Vein endothelial cell (primary cell): Measurements from ENCODE around the gene SUPT5H. TPM values are rescaled to one million over a fixed set of nuclear protein-coding genes. Genes with fewer than 3 reads are reported as not detected.

Experiments used
- small RNA-seq: library from RNA; depleted of rRNA; stranded (forward); fragments of <200 nt; gene quantifications from one replicate; pipeline ENCODE3, GENCODE V24; 2012
- total RNA-seq: library from RNA; depleted of rRNA; stranded (reverse); fragments of >200 nt; gene quantifications from 2 replicates; pipeline ENCODE4 v1.2.3, GENCODE V29; 2012

Gene SUPT5H
- 85.1 and 98.3 TPM in 2 replicates for total RNA-seq

GRCh38 chr19:39445196-39446111 lies at the start of gene SUPT5H:
SUPT5H (plus strand) TSS chr19:39445582; CDS start chr19:39445891, 309 bp downstream.

GRCh38 chr19:39406656-39407409 lies 38.5 kb upstream of the SUPT5H start, which contains the start of gene ZFP36:
ZFP36 (plus strand) TSS chr19:39406847; CDS start chr19:39406905, 58 bp downstream.

GRCh38 chr19:39412100-39412866 lies 33.1 kb upstream of the SUPT5H start, which contains the start of gene PLEKHG2:
PLEKHG2 (plus strand) TSS chr19:39412669; CDS start chr19:39414087, 1,418 bp downstream.

GRCh38 chr19:39435499-39436349 lies 9.7 kb upstream of the SUPT5H start, which contains the start of gene RPS16:
RPS16 (minus strand) TSS chr19:39435949; CDS start chr19:39435895, 54 bp downstream.

GRCh38 chr19:39480337-39481228 lies 35.2 kb downstream of the SUPT5H start, which contains the start of gene TIMM50:
TIMM50 (plus strand) TSS chr19:39480838; CDS start chr19:39480854, 16 bp downstream.

GRCh38 chr19:39498798-39499642 lies 53.6 kb downstream of the SUPT5H start, which contains the start of gene DLL3:
DLL3 (plus strand) TSS chr19:39498947; CDS start chr19:39498975, 28 bp downstream.

GRCh38 chr19:39514840-39515550 lies 69.6 kb downstream of the SUPT5H start, which contains the start of gene SELENOV:
SELENOV (plus strand) TSS chr19:39515139; CDS start chr19:39515213, 74 bp downstream.

Small RNA genes lying within 50 kb of the gene (small RNA-seq; reads per million reads assigned to genes)
- 0.08 reads per million for gene MIR4530

Other genes with a start within 250 kb of the SUPT5H start
- not detected in 2 replicates for gene NCCRP1, start 248.6 kb upstream of the SUPT5H start, total RNA-seq
- gene SYCN, start 241.3 kb upstream of the SUPT5H start, total RNA-seq = not detected in 2 replicates
- gene IFNL3, start 200.6 kb upstream of the SUPT5H start, total RNA-seq = not detected in 2 replicates
- gene IFNL4, start 196.7 kb upstream of the SUPT5H start, total RNA-seq = not detected in 2 replicates
- gene IFNL2, start 177.2 kb upstream of the SUPT5H start, total RNA-seq = not detected in 2 replicates
- not detected in 2 replicates for gene IFNL1, start 149.2 kb upstream of the SUPT5H start, total RNA-seq
- gene LRFN1, start 124.7 kb upstream of the SUPT5H start, total RNA-seq = 0.29 and 0.65 TPM in 2 replicates
- 51.9 and 70.2 TPM in 2 replicates for gene GMFG, start 109.5 kb upstream of the SUPT5H start, total RNA-seq
- 64.7 and 68.9 TPM in 2 replicates for gene SAMD4B, start 103.2 kb upstream of the SUPT5H start, total RNA-seq
- 29.8 and 32.0 TPM in 2 replicates for gene PAF1, start 54.5 kb upstream of the SUPT5H start, total RNA-seq
- gene MED29, start 54.2 kb upstream of the SUPT5H start, total RNA-seq = 17.3 and 24.2 TPM in 2 replicates
- gene ZFP36, start 38.7 kb upstream of the SUPT5H start, total RNA-seq = 2.9 and 3.2 TPM in 2 replicates
- 31.7 and 36.9 TPM in 2 replicates for gene PLEKHG2, start 32.9 kb upstream of the SUPT5H start, total RNA-seq
- 47.4 and 84.9 TPM in 2 replicates for gene RPS16, start 9.6 kb upstream of the SUPT5H start, total RNA-seq
- gene TIMM50, start 35.3 kb downstream of the SUPT5H start, total RNA-seq = 55.0 and 57.8 TPM in 2 replicates
- 0.29 and 0.65 TPM in 2 replicates for gene DLL3, start 53.4 kb downstream of the SUPT5H start, total RNA-seq
- gene SELENOV, start 69.6 kb downstream of the SUPT5H start, total RNA-seq = not detected in 2 replicates
- gene EID2B, start 87.3 kb downstream of the SUPT5H start, total RNA-seq = 2.0 and 4.6 TPM in 2 replicates
- 9.6 and 11.8 TPM in 2 replicates for gene EID2, start 94.6 kb downstream of the SUPT5H start, total RNA-seq
- not detected in 2 replicates for gene LGALS13, start 156.9 kb downstream of the SUPT5H start, total RNA-seq
- gene LGALS16, start 210.3 kb downstream of the SUPT5H start, total RNA-seq = not detected in 2 replicates